Measurements from ENCODE around the gene HNRNPH1.

DNA sequence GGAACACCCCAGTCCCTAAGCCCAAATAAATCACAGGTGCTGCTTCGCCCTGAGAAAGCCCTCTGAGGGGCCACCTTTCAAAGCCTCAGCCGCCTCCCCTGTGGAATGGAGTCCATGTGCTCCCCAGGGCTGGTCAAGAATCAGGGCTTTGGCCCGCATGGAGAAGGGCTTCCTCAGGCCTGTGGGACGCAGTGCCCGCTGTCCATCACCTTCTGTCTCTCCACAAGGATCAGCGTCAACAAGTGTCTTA is 16.6 kb downstream of the HNRNPH1 start:
- TF ChIP-seq, protein P1, sequence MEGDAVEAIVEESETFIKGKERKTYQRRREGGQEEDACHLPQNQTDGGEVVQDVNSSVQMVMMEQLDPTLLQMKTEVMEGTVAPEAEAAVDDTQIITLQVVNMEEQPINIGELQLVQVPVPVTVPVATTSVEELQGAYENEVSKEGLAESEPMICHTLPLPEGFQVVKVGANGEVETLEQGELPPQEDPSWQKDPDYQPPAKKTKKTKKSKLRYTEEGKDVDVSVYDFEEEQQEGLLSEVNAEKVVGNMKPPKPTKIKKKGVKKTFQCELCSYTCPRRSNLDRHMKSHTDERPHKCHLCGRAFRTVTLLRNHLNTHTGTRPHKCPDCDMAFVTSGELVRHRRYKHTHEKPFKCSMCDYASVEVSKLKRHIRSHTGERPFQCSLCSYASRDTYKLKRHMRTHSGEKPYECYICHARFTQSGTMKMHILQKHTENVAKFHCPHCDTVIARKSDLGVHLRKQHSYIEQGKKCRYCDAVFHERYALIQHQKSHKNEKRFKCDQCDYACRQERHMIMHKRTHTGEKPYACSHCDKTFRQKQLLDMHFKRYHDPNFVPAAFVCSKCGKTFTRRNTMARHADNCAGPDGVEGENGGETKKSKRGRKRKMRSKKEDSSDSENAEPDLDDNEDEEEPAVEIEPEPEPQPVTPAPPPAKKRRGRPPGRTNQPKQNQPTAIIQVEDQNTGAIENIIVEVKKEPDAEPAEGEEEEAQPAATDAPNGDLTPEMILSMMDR (conservative IDR thresholded peaks at IDR 0.05; ENCODE audit: low read length): no peak
- TF ChIP-seq EZH2phosphoT487 (IDR thresholded peaks at IDR 0.05; ENCODE audit: borderline replicate concordance): no peak

All from Loucy (cell line).